Upper lobe of right lung (tissue), 1 donor: ENCODE measurements around the gene IZUMO3. TPM values are rescaled to one million over a fixed set of nuclear protein-coding genes. Genes with fewer than 3 reads are reported as not detected.

Source experiments
- ATAC-seq: fragments of 200-7000 bp; cut with Tn5 transposase; one replicate; pipeline ENCODE4 v1.9.1; 2020; ENCODE audit warnings: mild to moderate bottlenecking, moderate library complexity
- DNase-seq: peaks from one replicate; pipeline ENCODE4 v3.0.0-alpha.2; 2020
- H3K27ac ChIP-seq: fragments of 200-600 bp; one replicate; pipeline ENCODE4 v1.8.0; 2022
- H3K27me3 ChIP-seq: fragments of 200-600 bp; one replicate; pipeline ENCODE4 v1.8.0; 2022; ENCODE audit warnings: mild to moderate bottlenecking
- H3K36me3 ChIP-seq: fragments of 200-600 bp; one replicate; pipeline ENCODE4 v1.8.0; 2022
- H3K4me1 ChIP-seq: fragments of 200-600 bp; one replicate; pipeline ENCODE4 v1.8.0; 2022
- H3K4me3 ChIP-seq: fragments of 200-600 bp; one replicate; pipeline ENCODE4 v1.8.0; 2022; ENCODE audit warnings: mild to moderate bottlenecking
- H3K9me3 ChIP-seq: fragments of 200-600 bp; one replicate; pipeline ENCODE4 v1.8.0; 2022
- intact Hi-C: fragments of 100-400 bp; cut with DNase I; formaldehyde crosslinking; loops from one replicate; pipeline ENCODE4 v1.11.0; 2022
- total RNA-seq: library from RNA; stranded (reverse); fragmentation: NEBNext Ultra II Directional; extraction: Animal tissue kit (Norgen Biotek cat#: 25700); gene quantifications from one replicate; pipeline ENCODE4 v1.2.1, GENCODE V29; 2021
- TF ChIP-seq, protein P1 (sequence below): fragments of 200-600 bp; IDR thresholded peaks from one replicate; pipeline ENCODE4 v1.8.0; 2022; ENCODE audit warnings: antibody characterized with exemption
- donor health status: DM: no; HTN: yes; CAD: no; lungs with severe emphysema.

Gene IZUMO3
- total RNA-seq, 1 donor from 2014 or later = not detected

DNA sequence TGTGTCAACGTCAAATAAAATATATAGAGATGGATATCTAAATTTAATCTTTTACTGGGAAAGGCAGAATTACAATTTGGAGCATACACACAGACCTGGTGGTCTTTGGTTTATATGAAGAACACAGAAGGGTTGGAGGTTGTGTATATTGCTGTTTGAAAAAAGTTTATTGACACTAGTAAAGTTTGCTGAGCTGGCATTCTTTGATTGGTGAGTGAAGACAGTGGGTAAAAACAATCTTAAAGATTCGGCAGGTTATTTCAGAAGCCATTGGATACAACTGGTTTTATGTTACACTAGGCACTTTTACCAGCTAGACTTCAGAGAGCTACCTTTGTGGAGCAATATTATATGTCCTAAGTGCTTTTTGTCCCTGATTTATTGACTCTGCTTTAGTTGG lies 27.2 kb downstream of the IZUMO3 start:
- DNase-seq = no peak
- intact Hi-C loops = no loop called here
- no peak for ATAC-seq

DNA sequence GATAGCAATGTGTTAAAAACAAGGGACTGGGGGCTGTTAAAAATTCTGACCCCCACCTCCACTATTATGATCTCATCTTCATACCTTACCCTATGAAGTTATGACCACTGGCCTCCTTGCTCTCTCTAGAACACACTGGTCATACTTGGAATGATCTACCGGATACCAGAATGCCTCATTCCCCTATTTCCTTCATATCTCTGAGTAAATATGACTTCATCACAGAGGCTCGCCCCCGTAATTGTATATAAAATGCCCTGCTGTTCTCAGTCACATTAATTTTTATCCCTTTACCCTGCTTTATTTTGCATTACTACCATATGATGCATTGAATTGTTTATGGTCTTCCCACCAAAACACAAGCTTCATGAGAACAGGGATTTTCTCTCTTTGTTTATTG lies 29.2 kb downstream of the IZUMO3 start:
- Histone ChIP-seq H3K4me3 (no peak overlapping the region), H3K4me1 (no peaks in the 10 kb centered on the region), H3K9me3 (no peaks in the 10 kb centered on the region), H3K36me3 (no peaks in the 10 kb centered on the region), H3K27ac (no peak overlapping the region), H3K27me3 (no peaks in the 10 kb centered on the region)
- intact Hi-C loops = no loop called here
- DNase-seq (no peak), ATAC-seq (no peak)
- TF ChIP-seq, protein P1, sequence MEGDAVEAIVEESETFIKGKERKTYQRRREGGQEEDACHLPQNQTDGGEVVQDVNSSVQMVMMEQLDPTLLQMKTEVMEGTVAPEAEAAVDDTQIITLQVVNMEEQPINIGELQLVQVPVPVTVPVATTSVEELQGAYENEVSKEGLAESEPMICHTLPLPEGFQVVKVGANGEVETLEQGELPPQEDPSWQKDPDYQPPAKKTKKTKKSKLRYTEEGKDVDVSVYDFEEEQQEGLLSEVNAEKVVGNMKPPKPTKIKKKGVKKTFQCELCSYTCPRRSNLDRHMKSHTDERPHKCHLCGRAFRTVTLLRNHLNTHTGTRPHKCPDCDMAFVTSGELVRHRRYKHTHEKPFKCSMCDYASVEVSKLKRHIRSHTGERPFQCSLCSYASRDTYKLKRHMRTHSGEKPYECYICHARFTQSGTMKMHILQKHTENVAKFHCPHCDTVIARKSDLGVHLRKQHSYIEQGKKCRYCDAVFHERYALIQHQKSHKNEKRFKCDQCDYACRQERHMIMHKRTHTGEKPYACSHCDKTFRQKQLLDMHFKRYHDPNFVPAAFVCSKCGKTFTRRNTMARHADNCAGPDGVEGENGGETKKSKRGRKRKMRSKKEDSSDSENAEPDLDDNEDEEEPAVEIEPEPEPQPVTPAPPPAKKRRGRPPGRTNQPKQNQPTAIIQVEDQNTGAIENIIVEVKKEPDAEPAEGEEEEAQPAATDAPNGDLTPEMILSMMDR = no peak

More for the DNA sequence above, 27.2 kb downstream of the IZUMO3 start:
- no peaks in the 10 kb centered on the region for H3K36me3 ChIP-seq
- TF ChIP-seq, protein P1 = no peak
- H3K27ac ChIP-seq = no peak overlapping the region
- H3K4me1 ChIP-seq = no peaks in the 10 kb centered on the region
- no peaks in the 10 kb centered on the region for H3K27me3 ChIP-seq
- no peaks in the 10 kb centered on the region for H3K9me3 ChIP-seq
- H3K4me3 ChIP-seq = no peak overlapping the region

- no peaks in the 10 kb centered on the region for H3K4me1 ChIP-seq
- intact Hi-C loops = no loop called here
- no peaks in the 10 kb centered on the region for H3K27me3 ChIP-seq
- no peak for ATAC-seq
- no peak overlapping the region for H3K27ac ChIP-seq
- TF ChIP-seq, protein P1 = no peak
- H3K4me3 ChIP-seq = no peak overlapping the region
- no peaks in the 10 kb centered on the region for H3K36me3 ChIP-seq
- H3K9me3 ChIP-seq = no peaks in the 10 kb centered on the region
- DNase-seq = no peak
These were observed 35.8 kb downstream of the IZUMO3 start for GRCh38 chr9:24509850-24510249.

DNA sequence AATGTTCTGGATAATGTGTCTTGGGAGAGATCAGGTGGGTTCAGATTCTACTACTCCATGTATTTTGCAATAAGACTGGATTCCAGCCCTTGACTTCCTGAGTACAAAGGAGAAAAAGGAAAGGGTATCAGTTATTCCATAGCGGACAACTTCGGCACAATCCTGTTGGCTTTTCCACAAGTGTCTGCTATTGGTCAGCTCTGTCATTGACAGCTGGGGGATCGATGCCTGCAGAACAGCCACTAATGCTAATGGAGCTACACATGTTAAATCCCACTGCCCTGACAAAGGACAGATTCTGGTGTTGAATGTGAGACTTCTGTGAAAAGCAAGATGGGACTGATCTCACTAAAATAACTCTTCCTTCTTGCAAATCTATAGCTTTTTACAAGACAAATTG lies 41.2 kb downstream of the IZUMO3 start:
- no peak overlapping the region for H3K4me3 ChIP-seq
- no peak for DNase-seq
- intact Hi-C loops = no loop called here

GRCh38 chr9:24502206-24502937 lies 43.3 kb downstream of the IZUMO3 start:
- TF ChIP-seq, protein P1 = no peak
- no peaks in the 10 kb centered on the region for H3K4me1 ChIP-seq
- DNase-seq (no peak), ATAC-seq (no peak)
- no peak overlapping the region for H3K4me3 ChIP-seq
- H3K27ac ChIP-seq = no peak overlapping the region
- no peaks in the 10 kb centered on the region for H3K36me3 ChIP-seq
- no peaks in the 10 kb centered on the region for H3K9me3 ChIP-seq
- intact Hi-C loops = no loop called here
- H3K27me3 ChIP-seq = no peaks in the 10 kb centered on the region

More for the DNA sequence above, 41.2 kb downstream of the IZUMO3 start:
- H3K36me3 ChIP-seq = no peaks in the 10 kb centered on the region
- H3K27ac ChIP-seq = no peak overlapping the region
- no peaks in the 10 kb centered on the region for H3K4me1 ChIP-seq
- H3K27me3 ChIP-seq = no peaks in the 10 kb centered on the region
- ATAC-seq = no peak
- no peaks in the 10 kb centered on the region for H3K9me3 ChIP-seq
- TF ChIP-seq, protein P1 = no peak
